Astrocyte (in vitro differentiated cells and primary cell): Measurements from ENCODE around the gene PLA2G4F.

Source experiments
- EZH2 ChIP-seq: IDR thresholded peaks from 2 replicates; pipeline ENCODE4 v1.6.1; 2012; ENCODE audit warnings: mild to moderate bottlenecking, low read length, inconsistent platforms; ENCODE audit not compliant: insufficient read depth
- TF ChIP-seq, protein P1 (sequence below): IDR thresholded peaks from 2 replicates; pipeline ENCODE4 v1.5.1; 2011; ENCODE audit warnings: low read depth, mild to moderate bottlenecking, inconsistent platforms, low read length, moderate library complexity; ENCODE audit not compliant: insufficient read depth

DNA sequence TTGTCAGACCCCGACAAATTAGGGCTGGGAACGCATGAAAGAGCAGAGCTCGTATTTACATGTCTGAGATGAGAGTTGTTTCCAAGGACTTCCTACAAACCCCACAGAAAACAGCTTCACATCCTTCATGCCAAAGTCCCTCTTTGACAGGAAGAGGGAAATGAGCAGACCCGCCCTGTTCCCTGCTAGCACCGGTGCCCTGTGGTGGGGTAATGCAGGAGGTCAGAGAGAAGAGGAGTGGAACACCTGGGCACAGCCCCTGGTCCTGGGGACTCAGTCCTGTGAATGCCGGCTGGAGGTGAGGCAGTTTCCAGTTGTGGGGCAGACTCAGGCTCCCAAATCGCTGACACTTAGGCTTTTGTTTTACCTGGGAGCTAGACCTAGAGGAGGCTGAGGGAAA lies 66.1 kb downstream of the PLA2G4F start:
- TF ChIP-seq, protein P1, sequence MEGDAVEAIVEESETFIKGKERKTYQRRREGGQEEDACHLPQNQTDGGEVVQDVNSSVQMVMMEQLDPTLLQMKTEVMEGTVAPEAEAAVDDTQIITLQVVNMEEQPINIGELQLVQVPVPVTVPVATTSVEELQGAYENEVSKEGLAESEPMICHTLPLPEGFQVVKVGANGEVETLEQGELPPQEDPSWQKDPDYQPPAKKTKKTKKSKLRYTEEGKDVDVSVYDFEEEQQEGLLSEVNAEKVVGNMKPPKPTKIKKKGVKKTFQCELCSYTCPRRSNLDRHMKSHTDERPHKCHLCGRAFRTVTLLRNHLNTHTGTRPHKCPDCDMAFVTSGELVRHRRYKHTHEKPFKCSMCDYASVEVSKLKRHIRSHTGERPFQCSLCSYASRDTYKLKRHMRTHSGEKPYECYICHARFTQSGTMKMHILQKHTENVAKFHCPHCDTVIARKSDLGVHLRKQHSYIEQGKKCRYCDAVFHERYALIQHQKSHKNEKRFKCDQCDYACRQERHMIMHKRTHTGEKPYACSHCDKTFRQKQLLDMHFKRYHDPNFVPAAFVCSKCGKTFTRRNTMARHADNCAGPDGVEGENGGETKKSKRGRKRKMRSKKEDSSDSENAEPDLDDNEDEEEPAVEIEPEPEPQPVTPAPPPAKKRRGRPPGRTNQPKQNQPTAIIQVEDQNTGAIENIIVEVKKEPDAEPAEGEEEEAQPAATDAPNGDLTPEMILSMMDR, result no peak
- TF ChIP-seq EZH2, result no peak
